K562 (cell line): Measurements from ENCODE around the gene ANO1. TPM values are rescaled to one million over a fixed set of nuclear protein-coding genes. Genes with fewer than 3 reads are reported as not detected.

Experiments used
- AFF1 ChIP-seq, 2 experiments: fragments of 450-650 bp; IDR thresholded peaks; 2 replicates each; pipeline ENCODE4 v1.6.1; 2018; ENCODE audit warnings: mild to moderate bottlenecking in 2 of 2, low read depth in 1 of 2; ENCODE audit not compliant: partially characterized antibody in 2 of 2
- CBFA2T3 ChIP-seq: fragments of 450-650 bp; IDR thresholded peaks from 2 replicates; pipeline ENCODE4 v1.6.1; 2017
- CEBPG ChIP-seq, 3 experiments: fragments of 200-800 bp in 1 of 3; sonication (Bioruptor generic) in 1 of 3; sonication (generic) in 1 of 3; formaldehyde crosslinking in 1 of 3; IDR thresholded peaks in 2 of 3; conservative IDR thresholded peaks in 1 of 3; 2 replicates each; pipeline versions ENCODE4 v1.6.1 to v1.8.0; 2016 to 2022; ENCODE audit warnings: missing compliant biosample characterization in 2 of 3, missing genetic modification characterization in 2 of 3, mild to moderate bottlenecking in 1 of 3, missing genetic modification reagents in 1 of 3
- E2F5 ChIP-seq: sonication (generic); formaldehyde crosslinking; IDR thresholded peaks from 2 replicates; pipeline ENCODE4 v1.8.0; 2022; ENCODE audit warnings: mild to moderate bottlenecking, missing genetic modification reagents
- ESRRA ChIP-seq: fragments of 450-650 bp; IDR thresholded peaks from 2 replicates; pipeline ENCODE4 v1.6.1; 2014; ENCODE audit warnings: low read depth, mild to moderate bottlenecking, moderate library complexity, borderline replicate concordance
- HCFC1 ChIP-seq: IDR thresholded peaks from 2 replicates; pipeline ENCODE4 v1.6.1; 2012; ENCODE audit warnings: low read depth, low read length, improper control_type of control experiment
- NR2C2 ChIP-seq, 2 experiments: fragments of 200-800 bp in 1 of 2; sonication (Bioruptor generic) in 1 of 2; sonication (generic) in 1 of 2; formaldehyde crosslinking in 1 of 2; IDR thresholded peaks; 2 replicates each; pipeline versions ENCODE4 v1.6.1 to v1.8.0; 2016 to 2022; ENCODE audit warnings: mild to moderate bottlenecking in 1 of 2, missing compliant biosample characterization in 1 of 2, missing genetic modification characterization in 1 of 2, missing genetic modification reagents in 1 of 2
- RAD51 ChIP-seq: fragments of 450-650 bp; IDR thresholded peaks from 2 replicates; pipeline ENCODE4 v1.7.1; 2016; ENCODE audit warnings: low read depth, mild to moderate bottlenecking, borderline replicate concordance
- SETDB1 ChIP-seq: IDR thresholded peaks from one replicate; pipeline ENCODE4 v1.6.1; 2012; ENCODE audit warnings: low read length, control low read depth, inconsistent platforms
- STAT6 ChIP-seq: sonication (generic); formaldehyde crosslinking; IDR thresholded peaks from 2 replicates; pipeline ENCODE4 v1.8.1; 2023; ENCODE audit warnings: mild to moderate bottlenecking, missing genetic modification reagents
- TBP ChIP-seq: optimal IDR thresholded peaks from 2 replicates; pipeline ENCODE3; 2011; ENCODE audit warnings: low read depth, low read length, improper control_type of control experiment
- TEAD1 ChIP-seq, 2 experiments: fragments of 450-650 bp in 1 of 2; sonication (generic) in 1 of 2; formaldehyde crosslinking; IDR thresholded peaks; 2 replicates each; pipeline versions ENCODE4 v1.4.0 to v1.8.0; 2020 to 2022; ENCODE audit warnings: mild to moderate bottlenecking in 2 of 2, missing genetic modification reagents in 1 of 2
- THRB ChIP-seq: fragments of 450-650 bp; formaldehyde crosslinking; conservative IDR thresholded peaks from 2 replicates; pipeline ENCODE4 v1.4.0; 2022; ENCODE audit warnings: mild to moderate bottlenecking, missing genetic modification characterization
- VEZF1 ChIP-seq: fragments of 200-800 bp; sonication (Bioruptor generic); IDR thresholded peaks from 2 replicates; pipeline ENCODE4 v1.6.1; 2017; ENCODE audit warnings: missing genetic modification characterization, missing compliant biosample characterization
- polyA plus RNA-seq, 8 experiments: library from polyadenylated mRNA; depleted of rRNA in 4 of 8; stranded (reverse) in 5 of 8; unstranded in 3 of 8; fragments of >200 nt; fragmentation: Nextera tagmentation in 2 of 8; fragmentation: Illumina TruSeq in 1 of 8; extraction: Ambion mirVana in 2 of 8; extraction: Trizol in 1 of 8; gene quantifications; 2 replicates each; pipeline versions ENCODE4 v1.2.1 to v1.2.3, GENCODE V29; 2011 to 2014; ENCODE audit warnings: inconsistent platforms in 1 of 8, missing spikeins in 1 of 8
- total RNA-seq, 7 experiments: library from RNA; depleted of rRNA in 6 of 7; stranded (reverse); fragments of >200 nt in 6 of 7; fragmentation: Illumina TruSeq in 2 of 7; extraction: Trizol in 2 of 7; gene quantifications; 2 replicates each; pipeline versions ENCODE4 v1.2.1 to v1.2.3, GENCODE V29; 2011 to 2021; ENCODE audit warnings: low replicate concordance in 1 of 7

The ANO1 gene
- total and polyA plus RNA-seq, 9 of the 15 experiments (the other 6 are each of a cell fraction or from before 2014, with no cell fraction given): not detected

- TF ChIP-seq HCFC1: 0 out of 2 replicates have a peak, but pooled peaks have one; percentile 22
- TF ChIP-seq CEBPG (CRISPR knock-in tag; IDR thresholded peaks at IDR 0.05): no peak
- TF ChIP-seq CEBPG (tag; conservative IDR thresholded peaks at IDR 0.05 in 1 of 2, IDR thresholded peaks at IDR 0.05 in 1 of 2): peak in 1 of 2 experiments; percentile 58; a peak in 2 of 4 replicates
- peak in 1 of 2 experiments; percentile 78; a peak in 1 of 4 replicates for TF ChIP-seq TEAD1 (CRISPR knock-in tag; IDR thresholded peaks at IDR 0.05)
- no peak for TF ChIP-seq THRB (CRISPR knock-in tag)
- no peak for TF ChIP-seq SETDB1
- no peak for TF ChIP-seq STAT6
- no peak for TF ChIP-seq AFF1 (IDR thresholded peaks at IDR 0.05; ENCODE audit: low read depth in 1 of 2, partially characterized antibody in 2 of 2)
- TF ChIP-seq VEZF1 (CRISPR knock-in tag): peak; percentile 61
- TF ChIP-seq E2F5: no peak
- TF ChIP-seq ESRRA: peak; percentile 90
- TF ChIP-seq TBP: peak; percentile 51
- 0 out of 2 replicates have a peak, but pooled peaks have one; percentile 20 for TF ChIP-seq CBFA2T3
- TF ChIP-seq RAD51: no peak
- no peak for TF ChIP-seq NR2C2 (CRISPR knock-in tag; IDR thresholded peaks at IDR 0.05)
- TF ChIP-seq NR2C2 (tag; IDR thresholded peaks at IDR 0.05): peak; percentile 42; the same call in 1 of the 2 replicates
These were observed 33.3 kb downstream of the ANO1 start (continued) for GRCh38 chr11:70111269-70112016.
